GM23338 (cell line): ENCODE results near the gene DUSP15. TPM values are rescaled to one million over a fixed set of nuclear protein-coding genes. Genes with fewer than 3 reads are reported as not detected.

Experiments
- ATAC-seq: fragments of 200-7000 bp; cut with Tn5 transposase; 3 replicates; pipeline ENCODE4 v1.9.1; 2020
- DNase-seq: peaks from one replicate; pipeline ENCODE4 v3.0.0-alpha.2; 2015; ENCODE audit warnings: low spot score
- H2AFZ ChIP-seq: fragments of 200-600 bp; sonication (generic); 2 replicates; pipeline ENCODE4 v1.8.0; 2016; ENCODE audit warnings: antibody characterized with exemption, mild to moderate bottlenecking, moderate library complexity
- H3F3A ChIP-seq: fragments of 200-600 bp; sonication (generic); replicated peaks from 2 replicates; pipeline ENCODE4 v1.8.0; 2017; ENCODE audit warnings: antibody characterized with exemption, mixed run types, low read depth
- H3K27ac ChIP-seq: fragments of 200-600 bp; sonication (generic); 2 replicates; pipeline ENCODE4 v1.6.1; 2016; ENCODE audit warnings: low read depth
- H3K27me3 ChIP-seq: fragments of 200-600 bp; sonication (generic); 2 replicates; pipeline ENCODE4 v1.8.0; 2016; ENCODE audit warnings: mild to moderate bottlenecking, mixed run types, moderate library complexity; ENCODE audit not compliant: insufficient read depth
- H3K36me3 ChIP-seq: fragments of 200-600 bp; sonication (generic); 2 replicates; pipeline ENCODE4 v1.8.0; 2016; ENCODE audit warnings: mild to moderate bottlenecking; ENCODE audit not compliant: insufficient read depth
- H3K4me1 ChIP-seq: fragments of 200-600 bp; sonication (generic); 2 replicates; pipeline ENCODE4 v1.8.0; 2016; ENCODE audit warnings: mild to moderate bottlenecking, moderate library complexity; ENCODE audit not compliant: insufficient read depth
- H3K4me2 ChIP-seq: fragments of 200-600 bp; sonication (generic); 2 replicates; pipeline ENCODE4 v1.7.1; 2017; ENCODE audit warnings: mixed run types
- H3K4me3 ChIP-seq: fragments of 200-600 bp; sonication (generic); 2 replicates; pipeline ENCODE4 v1.6.1; 2016; ENCODE audit warnings: mixed run types
- H3K79me2 ChIP-seq: fragments of 200-600 bp; sonication (generic); replicated peaks from 2 replicates; pipeline ENCODE4 v1.8.0; 2017; ENCODE audit warnings: mild to moderate bottlenecking; ENCODE audit not compliant: insufficient read depth
- H3K9me2 ChIP-seq: fragments of 200-600 bp; sonication (generic); 2 replicates; pipeline ENCODE4 v1.8.0; 2017; ENCODE audit not compliant: insufficient read depth
- H4K20me1 ChIP-seq: fragments of 200-600 bp; sonication (generic); replicated peaks from 2 replicates; pipeline ENCODE4 v1.8.0; 2017; ENCODE audit warnings: mild to moderate bottlenecking; ENCODE audit not compliant: insufficient read depth
- H3K27ac Mint-ChIP-seq: 2 replicates; pipeline ENCODE4 v1.8.0; 2020; ENCODE audit warnings: inconsistent platforms, mild to moderate bottlenecking, moderate library complexity, mixed read lengths
- H3K27me3 Mint-ChIP-seq: 3 replicates; pipeline ENCODE4 v1.8.0; 2022; ENCODE audit warnings: low read depth, mild to moderate bottlenecking, moderate library complexity, mixed read lengths, inconsistent platforms; ENCODE audit not compliant: insufficient read depth, poor library complexity
- H3K36me3 Mint-ChIP-seq: 3 replicates; pipeline ENCODE4 v1.8.0; 2021; ENCODE audit warnings: low read depth, mild to moderate bottlenecking, inconsistent platforms, moderate library complexity, mixed read lengths
- H3K4me1 Mint-ChIP-seq: 3 replicates; pipeline ENCODE4 v1.8.0; 2020; ENCODE audit warnings: mild to moderate bottlenecking, inconsistent platforms, mixed read lengths
- H3K4me3 Mint-ChIP-seq: 3 replicates; pipeline ENCODE4 v1.8.0; 2021; ENCODE audit warnings: moderate library complexity, mild to moderate bottlenecking, inconsistent platforms, mixed read lengths
- H3K9me3 Mint-ChIP-seq: 3 replicates; pipeline ENCODE4 v1.8.0; 2020; ENCODE audit warnings: moderate library complexity, mild to moderate bottlenecking, inconsistent platforms, mixed read lengths
- ETS1 ChIP-seq: IDR thresholded peaks from 2 replicates; pipeline ENCODE4 v1.6.1; 2016; ENCODE audit warnings: antibody characterized with exemption
- EZH2 ChIP-seq: fragments of 200-600 bp; sonication (generic); IDR thresholded peaks from one replicate; pipeline ENCODE4 v1.8.0; 2017; ENCODE audit warnings: antibody characterized with exemption, mild to moderate bottlenecking, low read depth; ENCODE audit not compliant: unreplicated experiment
- EZH2phosphoT487 ChIP-seq: fragments of 200-600 bp; sonication (generic); IDR thresholded peaks from one replicate; pipeline ENCODE4 v1.8.1; 2018; ENCODE audit warnings: antibody characterized with exemption; ENCODE audit not compliant: unreplicated experiment
- JUNB ChIP-seq: IDR thresholded peaks from one replicate; pipeline ENCODE4 v1.6.1; 2016; ENCODE audit warnings: antibody characterized with exemption; ENCODE audit not compliant: unreplicated experiment
- NANOG ChIP-seq: IDR thresholded peaks from 2 replicates; pipeline ENCODE4 v1.6.1; 2016; ENCODE audit warnings: antibody characterized with exemption, borderline replicate concordance
- POLR2AphosphoS5 ChIP-seq: IDR thresholded peaks from 2 replicates; pipeline ENCODE4 v1.6.1; 2016; ENCODE audit warnings: antibody characterized with exemption, low read depth
- STAT1 ChIP-seq: IDR thresholded peaks from one replicate; pipeline ENCODE4 v1.6.1; 2016; ENCODE audit warnings: antibody characterized with exemption; ENCODE audit not compliant: unreplicated experiment
- ZNF114 ChIP-seq: fragments of 250-450 bp; sonication (Bioruptor Pico); IDR thresholded peaks from 2 replicates; pipeline ENCODE4 v1.5.0; 2020; ENCODE audit warnings: mild to moderate bottlenecking, moderate library complexity
- ZNF331 ChIP-seq: fragments of 250-450 bp; sonication (Bioruptor Pico); IDR thresholded peaks from 2 replicates; pipeline ENCODE4 v1.5.0; 2020; ENCODE audit warnings: low read depth, mild to moderate bottlenecking, moderate library complexity
- polyA plus RNA-seq: library from polyadenylated mRNA; unstranded; fragments of >200 nt; fragmentation: Nextera tagmentation; extraction: Ambion mirVana; gene quantifications from 2 replicates; pipeline ENCODE4 v1.2.1, GENCODE V29; 2016
- total RNA-seq: library from RNA; depleted of rRNA; stranded (reverse); fragments of >200 nt; shearing (Covaris generic); gene quantifications from 2 replicates; pipeline ENCODE4 v1.2.3, GENCODE V29; 2014
- TF ChIP-seq, protein P1 (sequence below): IDR thresholded peaks from one replicate; pipeline ENCODE4 v1.6.1; 2018; ENCODE audit warnings: antibody characterized with exemption; ENCODE audit not compliant: unreplicated experiment
- TF ChIP-seq, protein P2 (sequence below), 2 experiments: fragments of 200-600 bp in 1 of 2; sonication (generic) in 1 of 2; conservative IDR thresholded peaks; 2 replicates each; pipeline versions ENCODE4 v1.5.1 to v1.6.1; 2016 to 2017; ENCODE audit warnings: antibody characterized with exemption in 2 of 2, low read depth in 2 of 2, mild to moderate bottlenecking in 2 of 2, moderate library complexity in 1 of 2

Gene DUSP15
- total and polyA plus RNA-seq, 2 experiments from 2014 or later = 0.61 to 2.8 TPM

- ATAC-seq (no peak), DNase-seq (no peak)
- Histone ChIP-seq H3K79me2 (no peaks in the 10 kb centered on the region), H3K4me2 (no peak overlapping the region), H3K27me3 (no peaks in the 10 kb centered on the region), H3K9me2 (no peaks in the 10 kb centered on the region), H3K27ac (no peak overlapping the region), H3K4me1 (peaks cover 3% of the 10 kb centered on the region), H3F3A (0 out of 2 replicates have a peak, but pooled peaks cover 8% of the 10 kb centered on the region), H3K36me3 (no peaks in the 10 kb centered on the region), H2AFZ (no peak overlapping the region), H4K20me1 (no peaks in the 10 kb centered on the region), H3K4me3 (no peak overlapping the region)
- no peak overlapping the region for H3K27ac Mint-ChIP-seq
- TF ChIP-seq NANOG (no peak), STAT1 (no peak), EZH2phosphoT487 (no peak), ETS1 (no peak), JUNB (no peak), EZH2 (no peak)
- H3K4me1 Mint-ChIP-seq = peaks cover 3% of the 10 kb centered on the region; the same call in 2 of the 3 replicates
- no peak overlapping the region for H3K4me3 Mint-ChIP-seq
- peaks cover 11% of the 10 kb centered on the region for H3K27me3 Mint-ChIP-seq
- no peaks in the 10 kb centered on the region; the same call in 2 of the 3 replicates for H3K36me3 Mint-ChIP-seq
- peaks cover 4% of the 10 kb centered on the region for H3K9me3 Mint-ChIP-seq
Measured at GRCh38 chr20:31827059-31827458, 43.3 kb downstream of the DUSP15 start.

DNA sequence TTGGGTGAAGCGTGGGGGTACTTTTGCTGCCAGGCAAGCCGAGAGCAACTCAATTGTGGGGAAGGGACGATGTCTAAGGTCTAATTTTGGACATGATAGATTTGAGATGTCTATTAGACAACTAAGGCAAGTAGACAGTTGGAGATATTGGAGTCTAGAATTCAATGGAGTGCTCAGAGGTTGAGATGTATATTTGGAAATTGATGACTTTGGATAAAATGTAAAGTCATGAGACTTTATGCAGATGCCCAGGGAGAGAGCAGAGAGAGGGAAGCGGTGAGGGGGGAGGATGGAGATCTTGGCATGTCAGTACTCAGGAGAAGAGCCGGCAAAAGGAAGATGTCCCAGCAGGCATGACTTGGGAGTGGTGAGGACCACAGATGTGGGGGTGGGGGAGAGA lies 44.3 kb downstream of the DUSP15 start:
- Histone ChIP-seq H3K9me2 (no peaks in the 10 kb centered on the region), H3K79me2 (no peaks in the 10 kb centered on the region), H3K4me3 (no peak overlapping the region), H3K4me1 (peaks cover 4% of the 10 kb centered on the region), H3K27me3 (no peaks in the 10 kb centered on the region), H3K27ac (no peak overlapping the region), H3F3A (0 out of 2 replicates have a peak, but pooled peaks cover 9% of the 10 kb centered on the region), H3K36me3 (no peaks in the 10 kb centered on the region), H4K20me1 (no peaks in the 10 kb centered on the region), H2AFZ (no peak overlapping the region), H3K4me2 (no peak overlapping the region)
- DNase-seq (no peak), ATAC-seq (no peak)
- H3K27me3 Mint-ChIP-seq = peaks cover 7% of the 10 kb centered on the region
- H3K36me3 Mint-ChIP-seq = no peaks in the 10 kb centered on the region
- H3K9me3 Mint-ChIP-seq = peaks cover under 1% of the 10 kb centered on the region; the same call in 2 of the 3 replicates
- peaks cover 3% of the 10 kb centered on the region; the same call in 2 of the 3 replicates for H3K4me1 Mint-ChIP-seq
- no peak overlapping the region for H3K4me3 Mint-ChIP-seq
- H3K27ac Mint-ChIP-seq = no peak overlapping the region
- no peak for TF ChIP-seq ETS1
- TF ChIP-seq EZH2phosphoT487 = no peak
- TF ChIP-seq POLR2AphosphoS5 = no peak
- no peak for TF ChIP-seq NANOG
- no peak for TF ChIP-seq EZH2
- TF ChIP-seq ZNF331 (CRISPR knock-in tag) = no peak
- TF ChIP-seq, protein P1, sequence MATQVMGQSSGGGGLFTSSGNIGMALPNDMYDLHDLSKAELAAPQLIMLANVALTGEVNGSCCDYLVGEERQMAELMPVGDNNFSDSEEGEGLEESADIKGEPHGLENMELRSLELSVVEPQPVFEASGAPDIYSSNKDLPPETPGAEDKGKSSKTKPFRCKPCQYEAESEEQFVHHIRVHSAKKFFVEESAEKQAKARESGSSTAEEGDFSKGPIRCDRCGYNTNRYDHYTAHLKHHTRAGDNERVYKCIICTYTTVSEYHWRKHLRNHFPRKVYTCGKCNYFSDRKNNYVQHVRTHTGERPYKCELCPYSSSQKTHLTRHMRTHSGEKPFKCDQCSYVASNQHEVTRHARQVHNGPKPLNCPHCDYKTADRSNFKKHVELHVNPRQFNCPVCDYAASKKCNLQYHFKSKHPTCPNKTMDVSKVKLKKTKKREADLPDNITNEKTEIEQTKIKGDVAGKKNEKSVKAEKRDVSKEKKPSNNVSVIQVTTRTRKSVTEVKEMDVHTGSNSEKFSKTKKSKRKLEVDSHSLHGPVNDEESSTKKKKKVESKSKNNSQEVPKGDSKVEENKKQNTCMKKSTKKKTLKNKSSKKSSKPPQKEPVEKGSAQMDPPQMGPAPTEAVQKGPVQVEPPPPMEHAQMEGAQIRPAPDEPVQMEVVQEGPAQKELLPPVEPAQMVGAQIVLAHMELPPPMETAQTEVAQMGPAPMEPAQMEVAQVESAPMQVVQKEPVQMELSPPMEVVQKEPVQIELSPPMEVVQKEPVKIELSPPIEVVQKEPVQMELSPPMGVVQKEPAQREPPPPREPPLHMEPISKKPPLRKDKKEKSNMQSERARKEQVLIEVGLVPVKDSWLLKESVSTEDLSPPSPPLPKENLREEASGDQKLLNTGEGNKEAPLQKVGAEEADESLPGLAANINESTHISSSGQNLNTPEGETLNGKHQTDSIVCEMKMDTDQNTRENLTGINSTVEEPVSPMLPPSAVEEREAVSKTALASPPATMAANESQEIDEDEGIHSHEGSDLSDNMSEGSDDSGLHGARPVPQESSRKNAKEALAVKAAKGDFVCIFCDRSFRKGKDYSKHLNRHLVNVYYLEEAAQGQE = no peak
- TF ChIP-seq, protein P2, sequence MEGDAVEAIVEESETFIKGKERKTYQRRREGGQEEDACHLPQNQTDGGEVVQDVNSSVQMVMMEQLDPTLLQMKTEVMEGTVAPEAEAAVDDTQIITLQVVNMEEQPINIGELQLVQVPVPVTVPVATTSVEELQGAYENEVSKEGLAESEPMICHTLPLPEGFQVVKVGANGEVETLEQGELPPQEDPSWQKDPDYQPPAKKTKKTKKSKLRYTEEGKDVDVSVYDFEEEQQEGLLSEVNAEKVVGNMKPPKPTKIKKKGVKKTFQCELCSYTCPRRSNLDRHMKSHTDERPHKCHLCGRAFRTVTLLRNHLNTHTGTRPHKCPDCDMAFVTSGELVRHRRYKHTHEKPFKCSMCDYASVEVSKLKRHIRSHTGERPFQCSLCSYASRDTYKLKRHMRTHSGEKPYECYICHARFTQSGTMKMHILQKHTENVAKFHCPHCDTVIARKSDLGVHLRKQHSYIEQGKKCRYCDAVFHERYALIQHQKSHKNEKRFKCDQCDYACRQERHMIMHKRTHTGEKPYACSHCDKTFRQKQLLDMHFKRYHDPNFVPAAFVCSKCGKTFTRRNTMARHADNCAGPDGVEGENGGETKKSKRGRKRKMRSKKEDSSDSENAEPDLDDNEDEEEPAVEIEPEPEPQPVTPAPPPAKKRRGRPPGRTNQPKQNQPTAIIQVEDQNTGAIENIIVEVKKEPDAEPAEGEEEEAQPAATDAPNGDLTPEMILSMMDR (conservative IDR thresholded peaks at IDR 0.05; ENCODE audit: low read depth in 2 of 2) = no peak
- no peak for TF ChIP-seq ZNF114
- TF ChIP-seq JUNB = no peak
